Transverse colon (tissue), 4 donors: ENCODE measurements around the gene C17orf75. TPM values are rescaled to one million over a fixed set of nuclear protein-coding genes. Genes with fewer than 3 reads are reported as not detected.
A peak's percentile ranks its signal among the peaks of the same experiment; 100 is the strongest.
"Not testable (repeated sequence)": the region's sequence is repeated elsewhere in the genome, so short reads cannot be mapped to it uniquely, and the experiment has no call there.

Experiments
- DNase-seq: peaks from one replicate; pipeline ENCODE4 v3.0.0-alpha.2; 2019
- H3K27ac ChIP-seq, 4 donors: fragments of 200-600 bp; sonication (generic); 2 replicates each; pipeline ENCODE4 v1.5.1; 2016 to 2018; ENCODE audit warnings: inconsistent platforms in 4 of 4
- H3K27me3 ChIP-seq: fragments of 200-600 bp; sonication (generic); 2 replicates; pipeline ENCODE4 v1.5.1; 2017; ENCODE audit warnings: inconsistent platforms
- H3K36me3 ChIP-seq, 4 donors: fragments of 200-600 bp; sonication (generic); 2 replicates each; pipeline ENCODE4 v1.5.1; 2017 to 2019; ENCODE audit warnings: inconsistent platforms in 4 of 4
- H3K4me1 ChIP-seq, 4 donors: fragments of 200-600 bp; sonication (generic); 2 replicates each; pipeline ENCODE4 v1.5.1; 2017 to 2020; ENCODE audit warnings: inconsistent platforms in 4 of 4
- H3K4me3 ChIP-seq, 4 donors: fragments of 200-600 bp; sonication (generic); 1 replicate in 1 of 4; 2 replicates in 3 of 4; pipeline versions ENCODE4 v1.5.1 to v1.6.1; 2017 to 2019; ENCODE audit warnings: inconsistent platforms in 4 of 4
- H3K9me3 ChIP-seq, 2 donors: fragments of 200-600 bp; sonication (generic); 2 replicates each; pipeline ENCODE4 v1.5.1; 2017 to 2019; ENCODE audit warnings: inconsistent platforms in 2 of 2
- CTCF ChIP-seq, 5 experiments: fragments of 200-600 bp in 3 of 5; fragments of 450-650 bp in 2 of 5; sonication (generic) in 3 of 5; IDR thresholded peaks; 1 replicate in 2 of 5; 2 replicates in 3 of 5; pipeline ENCODE4 v1.5.1; 2016 to 2017; ENCODE audit warnings: antibody characterized with exemption in 5 of 5, inconsistent platforms in 3 of 5, mild to moderate bottlenecking in 2 of 5, moderate library complexity in 1 of 5
- EP300 ChIP-seq: sonication (generic); formaldehyde crosslinking; IDR thresholded peaks from one replicate; pipeline ENCODE4 v1.6.1; 2017; ENCODE audit warnings: antibody characterized with exemption, low read depth
- POLR2A ChIP-seq: fragments of 450-650 bp; IDR thresholded peaks from one replicate; pipeline ENCODE4 v1.6.1; 2016; ENCODE audit warnings: antibody characterized with exemption, mild to moderate bottlenecking, moderate library complexity
- POLR2AphosphoS5 ChIP-seq, 3 donors: sonication (generic); formaldehyde crosslinking; IDR thresholded peaks; one replicate each; pipeline ENCODE4 v1.6.1; 2016; ENCODE audit warnings: antibody characterized with exemption in 3 of 3
- WGBS, 2 donors: methylation state at CpG; one replicate each; pipeline ENCODE4 v1.1.5; 2018; ENCODE audit warnings: low coverage in 1 of 2; 5-methylcytosine and 5-hydroxymethylcytosine counted together
- in situ Hi-C, 4 donors: fragments of 200-750 bp; cut with MboI; loops; one replicate each; pipeline versions ENCODE4 v1.15.0 to v1.15.1; 2017; ENCODE audit warnings: low sequenced_read_pairs in 3 of 4, low pct_ligation_motif_present in 1 of 4, low pct_unique_long_range_greater_than_20kb in 1 of 4
- intact Hi-C: fragments of 100-400 bp; cut with DNase I; formaldehyde crosslinking; loops from one replicate; pipeline ENCODE4 v1.15.1; 2023; ENCODE audit warnings: low total_unique reads
- total RNA-seq, 4 donors: library from RNA; depleted of rRNA; stranded (reverse); fragments of >200 nt; gene quantifications; one replicate each; pipeline ENCODE4 v1.1.0, GENCODE V29; 2016

C17orf75 gene
- total RNA-seq, 4 donors from 2014 or later = 2.2 to 17.6 (median 9.6) TPM

- Histone ChIP-seq H3K27ac (no peak overlapping the region), H3K9me3 (no peaks in the 10 kb centered on the region), H3K36me3 (no peaks in the 10 kb centered on the region), H3K27me3 (no peaks in the 10 kb centered on the region), H3K4me3 (no peak overlapping the region), H3K4me1 (peaks cover 0 to 9% (median 2%) of the 10 kb centered on the region in 4 donors)
- 95% methylated on average over 9 of the region's 10 CpGs; no CpG with 5 or more reads in 1 of the 2 donors for WGBS, 2 donors
- intact Hi-C loops (no loop called here), in situ Hi-C loops (no loop called here)
- no peak for DNase-seq
- TF ChIP-seq POLR2AphosphoS5 (IDR thresholded peaks at IDR 0.05) (no peak), POLR2A (no peak), CTCF (IDR thresholded peaks at IDR 0.05) (no peak), EP300 (no peak)
Observed at GRCh38 chr17:32323046-32323445, 18.9 kb downstream of the C17orf75 start.

GRCh38 chr17:32320847-32321246 is 21.1 kb downstream of the C17orf75 start:
- in situ Hi-C loops = no loop called here
- Histone ChIP-seq H3K27ac (no peak overlapping the region), H3K27me3 (no peaks in the 10 kb centered on the region), H3K4me1 (peaks cover 0 to 9% (median 2%) of the 10 kb centered on the region in 4 donors), H3K9me3 (no peaks in the 10 kb centered on the region), H3K4me3 (no peak overlapping the region), H3K36me3 (no peaks in the 10 kb centered on the region)
- no peak for DNase-seq
- TF ChIP-seq POLR2A (no peak), EP300 (no peak), CTCF (IDR thresholded peaks at IDR 0.05) (no peak), POLR2AphosphoS5 (IDR thresholded peaks at IDR 0.05) (no peak)
- intact Hi-C loops = no loop called here
- 88% methylated on average over 4 to 15 of the region's 15 CpGs for WGBS, 2 donors

- H3K4me1 ChIP-seq, H3K36me3 ChIP-seq, H3K27ac ChIP-seq, H3K9me3 ChIP-seq, intact Hi-C loops, DNase-seq, H3K27me3 ChIP-seq, in situ Hi-C loops, H3K4me3 ChIP-seq: not testable (repeated sequence)
- WGBS, 2 donors = 89% methylated on average over 5 to 6 of the region's 6 CpGs
Observed at GRCh38 chr17:32320080-32320479, 21.9 kb downstream of the C17orf75 start.

GRCh38 chr17:32319548-32319905 is 22.4 kb downstream of the C17orf75 start:
- peak; percentile 83 for DNase-seq
- intact Hi-C loops (loop anchor here (2.0 kb wide), 1 partner anchor 69 kb away; no protein-coding TSS in a partner anchor), in situ Hi-C loops (loop anchor here in 2 of 4 donors (5.0 kb wide), 1 partner anchor 62 kb away; no protein-coding TSS in a partner anchor)
- Histone ChIP-seq H3K36me3 (no peaks in the 10 kb centered on the region), H3K27me3 (no peaks in the 10 kb centered on the region), H3K27ac (no peak overlapping the region), H3K4me1 (peaks cover 0 to 9% (median 2%) of the 10 kb centered on the region in 4 donors), H3K9me3 (no peaks in the 10 kb centered on the region), H3K4me3 (no peak overlapping the region)
- 18 to 60% methylated on average over 1 to 5 of the region's 5 CpGs for whole genome bisulfite sequencing, 2 donors
- no peak for TF ChIP-seq POLR2A
- peak; percentile 90 to 96 (median 93) for TF ChIP-seq CTCF (IDR thresholded peaks at IDR 0.05)

GRCh38 chr17:32318071-32318470 is 23.9 kb downstream of the C17orf75 start:
- no peak for DNase-seq
- intact Hi-C loops (loop anchor here (2.0 kb wide), 1 partner anchor 67 kb away; no protein-coding TSS in a partner anchor), in situ Hi-C loops (loop anchor here in 2 of 4 donors (5.0 kb wide), 1 partner anchor 61 kb away; no protein-coding TSS in a partner anchor)
- H3K9me3 ChIP-seq = no peaks in the 10 kb centered on the region
- no peaks in the 10 kb centered on the region for H3K27me3 ChIP-seq
- TF ChIP-seq POLR2A = no peak
- no peak for TF ChIP-seq POLR2AphosphoS5 (IDR thresholded peaks at IDR 0.05)
- no peak for TF ChIP-seq CTCF (IDR thresholded peaks at IDR 0.05)
- no peak for TF ChIP-seq EP300
- 83 to 89% methylated on average over 2 to 8 of the region's 8 CpGs for WGBS, 2 donors
- no peaks in the 10 kb centered on the region for H3K4me1 ChIP-seq
- no peak overlapping the region for H3K27ac ChIP-seq
- H3K36me3 ChIP-seq = no peaks in the 10 kb centered on the region
- no peak overlapping the region for H3K4me3 ChIP-seq
